ENCODE results near the gene USH1G.

- TF ChIP-seq, protein P1, sequence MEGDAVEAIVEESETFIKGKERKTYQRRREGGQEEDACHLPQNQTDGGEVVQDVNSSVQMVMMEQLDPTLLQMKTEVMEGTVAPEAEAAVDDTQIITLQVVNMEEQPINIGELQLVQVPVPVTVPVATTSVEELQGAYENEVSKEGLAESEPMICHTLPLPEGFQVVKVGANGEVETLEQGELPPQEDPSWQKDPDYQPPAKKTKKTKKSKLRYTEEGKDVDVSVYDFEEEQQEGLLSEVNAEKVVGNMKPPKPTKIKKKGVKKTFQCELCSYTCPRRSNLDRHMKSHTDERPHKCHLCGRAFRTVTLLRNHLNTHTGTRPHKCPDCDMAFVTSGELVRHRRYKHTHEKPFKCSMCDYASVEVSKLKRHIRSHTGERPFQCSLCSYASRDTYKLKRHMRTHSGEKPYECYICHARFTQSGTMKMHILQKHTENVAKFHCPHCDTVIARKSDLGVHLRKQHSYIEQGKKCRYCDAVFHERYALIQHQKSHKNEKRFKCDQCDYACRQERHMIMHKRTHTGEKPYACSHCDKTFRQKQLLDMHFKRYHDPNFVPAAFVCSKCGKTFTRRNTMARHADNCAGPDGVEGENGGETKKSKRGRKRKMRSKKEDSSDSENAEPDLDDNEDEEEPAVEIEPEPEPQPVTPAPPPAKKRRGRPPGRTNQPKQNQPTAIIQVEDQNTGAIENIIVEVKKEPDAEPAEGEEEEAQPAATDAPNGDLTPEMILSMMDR (IDR thresholded peaks at IDR 0.05; ENCODE audit: insufficient read depth, low read depth, low read length), result no peak
- no peak for TF ChIP-seq EZH2 (IDR thresholded peaks at IDR 0.05; ENCODE audit: insufficient read depth, low read length)
Measured at GRCh38 chr17:74964246-74964761, 41.2 kb upstream of the USH1G start.

Measured in astrocyte (in vitro differentiated cells and primary cell).